GM18873 (cell line): ENCODE measurements around the gene ASPSCR1.
"Not testable (repeated sequence)": the region's sequence is repeated elsewhere in the genome, so short reads cannot be mapped to it uniquely, and the experiment has no call there.

Experiments
- ATAC-seq: cut with Tn5 transposase; IDR thresholded peaks from one replicate; pipeline ENCODE4 v1.9.1; 2021; ENCODE audit warnings: mild to moderate bottlenecking, moderate library complexity, moderate number of reproducible peaks; ENCODE audit not compliant: unreplicated experiment, low FRiP score

The ASPSCR1 gene

GRCh38 chr17:81940538-81941483 lies 36.6 kb upstream of the ASPSCR1 start:
- ATAC-seq = no peak

GRCh38 chr17:81941484-81942166 lies 35.8 kb upstream of the ASPSCR1 start:
- ATAC-seq = no peak

- no peak for ATAC-seq
These were observed 35.3 kb upstream of the ASPSCR1 start for GRCh38 chr17:81942167-81942553.

- no peak for ATAC-seq
These were observed 32.6 kb upstream of the ASPSCR1 start for GRCh38 chr17:81944858-81945257.

GRCh38 chr17:81947189-81947588 lies 30.2 kb upstream of the ASPSCR1 start, which contains the start of gene MYADML2:
Gene MYADML2, minus strand, starts transcription at chr17:81947233. Its CDS starts 5,492 bp downstream, at chr17:81941741.
- no peak for ATAC-seq

GRCh38 chr17:81948635-81949378 lies 28.6 kb upstream of the ASPSCR1 start:
- ATAC-seq = no peak

GRCh38 chr17:81950501-81950900 lies 26.9 kb upstream of the ASPSCR1 start:
- no peak for ATAC-seq

- ATAC-seq = no peak
These were observed 25.4 kb upstream of the ASPSCR1 start for GRCh38 chr17:81951785-81952684.

- ATAC-seq = no peak
These were observed 24.6 kb upstream of the ASPSCR1 start for GRCh38 chr17:81952792-81953228.

GRCh38 chr17:81953443-81953842 lies 24.0 kb upstream of the ASPSCR1 start:
- ATAC-seq = not testable (repeated sequence)

GRCh38 chr17:81954131-81955057 lies 23.0 kb upstream of the ASPSCR1 start:
- no peak for ATAC-seq

- ATAC-seq = no peak
These were observed 22.3 kb upstream of the ASPSCR1 start for GRCh38 chr17:81955058-81955681.

GRCh38 chr17:81955756-81956544 lies 21.5 kb upstream of the ASPSCR1 start:
- ATAC-seq = no peak

- no peak for ATAC-seq
These were observed 20.5 kb upstream of the ASPSCR1 start for GRCh38 chr17:81956607-81957589.

- ATAC-seq = no peak
These were observed 19.6 kb upstream of the ASPSCR1 start for GRCh38 chr17:81957691-81958432.
